Fibroblast of gingiva (primary cell): Measurements from ENCODE around the gene VILL.

ENCODE experiments used
- DNase-seq: peaks from one replicate; pipeline ENCODE4 v3.0.0-alpha.2; 2011; ENCODE audit warnings: low read depth

Gene VILL

DNA sequence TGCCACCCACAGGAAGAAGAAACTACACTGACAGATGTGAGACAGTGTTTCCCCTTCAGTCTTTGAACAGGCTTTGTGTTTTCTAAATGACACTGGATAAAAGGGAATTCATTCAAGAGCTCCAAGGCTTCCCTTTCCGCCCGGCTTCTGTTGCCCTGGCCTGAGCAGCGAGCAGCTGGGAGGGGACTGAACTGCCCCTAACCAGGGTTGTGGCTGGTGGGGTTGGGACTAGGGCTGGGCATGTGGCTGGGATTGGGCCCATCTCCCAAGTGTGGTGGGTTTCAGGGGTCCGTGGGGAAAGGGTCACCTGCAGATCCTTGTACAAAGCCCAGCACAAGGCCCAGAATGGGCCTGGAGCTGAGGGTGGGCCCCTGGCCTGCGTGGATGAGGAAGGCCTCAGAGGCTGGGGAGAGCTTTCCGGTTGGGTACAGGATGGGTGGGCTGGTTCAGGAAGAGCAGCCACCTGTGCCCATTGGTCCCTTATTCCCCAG is 10.4 kb downstream of the VILL start:
- no peak for DNase-seq

DNA sequence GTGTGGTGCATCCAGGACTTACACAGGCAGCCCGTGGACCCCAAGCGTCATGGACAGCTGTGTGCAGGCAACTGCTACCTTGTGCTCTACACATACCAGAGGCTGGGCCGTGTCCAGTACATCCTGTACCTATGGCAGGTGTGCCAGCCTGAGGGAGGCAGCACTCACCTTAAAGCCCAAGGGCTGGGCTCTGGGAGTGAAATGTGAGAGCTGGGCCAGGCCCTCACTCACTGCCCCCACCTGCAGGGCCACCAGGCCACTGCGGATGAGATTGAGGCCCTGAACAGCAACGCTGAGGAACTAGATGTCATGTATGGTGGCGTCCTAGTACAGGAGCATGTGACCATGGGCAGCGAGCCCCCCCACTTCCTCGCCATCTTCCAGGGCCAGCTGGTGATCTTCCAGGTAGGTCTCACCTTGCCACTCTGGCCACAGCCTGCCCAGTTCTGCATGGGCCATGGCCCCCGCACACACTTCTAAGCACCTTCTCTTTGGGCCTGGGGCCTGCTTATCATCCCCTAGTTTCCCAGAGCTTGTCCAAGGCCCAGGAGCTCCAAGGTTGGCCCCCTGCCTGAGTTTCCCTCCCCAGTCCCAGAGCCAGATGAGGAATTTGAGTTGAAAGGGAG is 11.0 kb downstream of the VILL start:
- DNase-seq: no peak

- no peak for DNase-seq
Measured at GRCh38 chr3:38002291-38002876, 11.8 kb downstream of the VILL start.

DNA sequence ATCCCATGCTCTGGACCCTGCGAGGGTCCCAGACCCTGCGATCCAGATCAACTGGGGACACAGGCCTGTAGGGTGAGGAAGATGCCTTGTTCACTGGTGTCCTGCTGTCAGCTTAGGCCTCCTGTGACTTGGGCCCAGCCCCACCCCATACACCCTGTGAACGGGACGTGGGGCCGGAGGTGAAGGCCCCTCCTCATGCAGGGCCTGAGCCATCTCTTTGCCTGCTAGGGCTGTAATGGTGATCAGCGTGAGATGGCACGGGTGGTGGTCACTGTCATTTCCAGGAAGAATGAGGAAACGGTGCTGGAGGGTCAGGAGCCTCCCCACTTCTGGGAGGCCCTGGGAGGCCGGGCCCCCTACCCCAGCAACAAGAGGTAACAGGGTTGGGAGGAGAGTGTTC is 12.4 kb downstream of the VILL start:
- DNase-seq: no peak

- peak; percentile 32 for DNase-seq
Measured at GRCh38 chr3:38003371-38003816, 12.8 kb downstream of the VILL start.

DNA sequence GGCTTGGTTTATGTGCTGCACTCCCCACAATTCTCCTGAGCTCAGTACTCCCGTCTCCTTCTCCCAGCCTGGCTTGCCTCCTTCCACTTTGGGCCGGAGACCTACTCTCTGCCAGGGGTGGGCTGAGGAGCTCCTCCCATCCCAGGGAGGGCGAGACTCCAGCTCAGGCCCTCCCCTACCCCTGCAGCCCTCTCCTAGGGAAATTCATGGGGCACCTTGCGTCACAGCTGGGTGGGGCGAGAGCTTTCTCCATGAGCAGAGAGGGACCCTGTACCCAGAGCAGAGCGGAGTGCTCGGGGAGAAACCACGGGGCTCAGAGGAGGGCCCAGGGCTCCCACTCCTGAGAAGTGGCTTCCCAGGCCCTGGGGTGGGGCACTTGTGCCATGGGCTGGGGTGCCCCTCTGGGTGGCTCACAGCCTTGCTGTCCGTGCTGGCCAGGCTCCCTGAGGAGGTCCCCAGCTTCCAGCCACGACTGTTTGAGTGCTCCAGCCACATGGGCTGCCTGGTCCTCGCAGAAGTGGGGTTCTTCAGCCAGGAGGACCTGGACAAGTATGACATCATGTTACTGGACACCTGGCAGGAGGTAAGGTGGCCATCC is 13.3 kb downstream of the VILL start:
- no peak for DNase-seq

- peak; percentile 49 for DNase-seq
Measured at GRCh38 chr3:38004415-38005075, 14.0 kb downstream of the VILL start.

DNA sequence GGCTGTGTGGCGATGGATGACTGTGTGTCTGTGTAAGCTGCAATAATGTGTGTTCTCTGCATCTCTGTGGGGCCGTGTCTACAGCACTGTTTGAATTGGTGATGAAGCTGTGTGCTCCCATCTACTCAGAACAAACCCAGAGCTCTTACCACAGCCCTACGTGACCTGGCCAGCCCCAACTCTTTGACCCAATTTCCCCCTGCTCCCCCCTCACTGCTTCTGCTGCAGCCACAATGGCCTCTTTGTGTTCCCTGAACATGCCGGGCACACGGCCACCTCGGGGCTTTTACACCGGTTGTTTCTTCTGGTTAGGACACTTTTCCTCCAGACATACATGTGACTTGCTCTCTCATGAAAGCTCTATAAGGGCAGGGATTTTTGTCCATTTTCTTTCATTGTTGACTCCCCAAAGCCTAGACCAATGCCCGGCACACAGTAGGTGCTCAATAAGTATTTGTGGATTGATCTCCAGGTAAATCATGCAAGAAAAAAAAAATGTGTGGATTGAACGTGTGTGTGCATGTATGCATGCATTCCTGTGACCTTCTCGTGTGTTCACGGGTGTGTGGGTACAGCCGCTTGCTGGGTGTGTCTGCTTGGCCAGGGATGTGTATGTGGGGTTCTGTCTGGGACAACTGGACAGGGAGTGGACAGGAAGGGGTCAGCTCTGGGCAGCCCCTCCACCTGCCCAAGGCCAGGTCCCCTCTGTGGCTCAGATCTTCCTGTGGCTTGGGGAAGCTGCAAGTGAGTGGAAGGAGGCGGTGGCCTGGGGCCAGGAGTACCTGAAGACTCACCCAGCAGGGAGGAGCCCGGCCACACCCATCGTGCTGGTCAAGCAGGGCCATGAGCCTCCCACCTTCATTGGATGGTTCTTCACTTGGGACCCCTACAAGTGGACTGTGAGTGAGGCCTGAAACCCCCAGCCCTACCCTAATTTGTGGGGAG is 14.8 kb downstream of the VILL start:
- no peak for DNase-seq

DNA sequence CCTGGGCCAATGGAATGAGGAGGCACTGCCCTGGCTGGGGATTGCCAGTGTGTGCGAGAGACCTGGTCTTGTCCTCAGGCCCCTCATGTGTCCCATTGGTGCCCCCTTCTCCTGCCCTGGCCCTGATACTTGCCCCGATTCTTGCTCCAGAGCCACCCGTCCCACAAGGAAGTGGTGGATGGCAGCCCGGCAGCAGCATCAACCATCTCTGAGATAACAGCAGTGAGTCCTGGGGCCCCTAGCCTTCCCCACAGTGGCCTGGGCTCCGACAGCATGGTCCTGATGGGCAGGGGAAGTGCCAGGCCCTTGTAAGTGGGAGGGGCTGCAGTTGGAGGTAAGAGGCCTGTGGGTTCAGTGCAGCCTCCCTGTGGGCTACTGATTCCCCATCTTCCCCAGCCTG is 15.4 kb downstream of the VILL start:
- DNase-seq: no peak

DNA sequence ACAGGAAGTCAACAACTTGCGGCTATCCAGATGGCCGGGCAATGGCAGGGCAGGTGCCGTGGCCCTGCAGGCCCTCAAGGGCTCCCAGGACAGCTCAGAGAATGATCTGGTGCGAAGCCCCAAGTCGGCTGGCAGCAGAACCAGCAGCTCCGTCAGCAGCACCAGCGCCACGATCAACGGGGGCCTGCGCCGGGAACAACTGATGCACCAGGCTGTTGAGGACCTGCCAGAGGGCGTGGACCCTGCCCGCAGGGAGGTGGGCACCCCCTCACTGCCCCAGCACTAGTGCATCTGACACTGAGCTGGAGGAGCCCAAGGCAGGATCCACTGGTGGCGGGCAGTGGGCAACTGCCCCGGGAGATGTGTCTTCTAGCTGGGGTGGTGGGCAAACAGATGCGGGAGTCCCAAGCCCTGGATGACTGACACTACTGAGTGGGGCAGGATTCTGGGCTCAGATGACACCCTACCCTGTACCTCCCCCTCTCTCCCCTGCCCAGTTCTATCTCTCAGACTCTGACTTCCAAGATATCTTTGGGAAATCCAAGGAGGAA is 15.9 kb downstream of the VILL start:
- DNase-seq: no peak

GRCh38 chr3:38007754-38008090 is 17.1 kb downstream of the VILL start:
- DNase-seq: no peak

DNA sequence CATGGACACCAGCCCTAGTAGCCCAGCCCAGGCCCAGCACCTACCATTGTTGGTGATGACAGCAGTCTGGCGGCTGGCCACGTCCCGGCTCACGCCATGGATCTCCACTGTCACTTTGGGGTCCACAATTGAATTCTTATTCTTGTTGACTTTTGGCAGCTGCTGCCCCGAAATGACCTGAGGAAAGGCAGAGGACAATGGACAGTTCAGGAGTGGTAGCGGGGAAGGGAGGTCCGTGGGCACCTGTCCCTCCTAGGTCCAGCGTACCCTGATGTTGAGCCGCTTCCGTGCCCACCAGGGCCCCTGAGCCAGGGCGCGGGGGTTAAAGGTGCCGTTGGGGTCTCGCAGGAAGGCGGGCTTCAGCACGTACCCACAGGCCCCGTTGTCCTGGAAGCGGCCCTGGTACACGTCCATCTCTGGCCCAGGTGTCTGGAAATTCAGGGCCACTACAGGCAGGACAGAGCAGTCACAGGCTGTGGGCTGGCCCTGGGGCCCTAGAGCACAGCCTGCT is 17.7 kb downstream of the VILL start:
- DNase-seq: no peak

DNA sequence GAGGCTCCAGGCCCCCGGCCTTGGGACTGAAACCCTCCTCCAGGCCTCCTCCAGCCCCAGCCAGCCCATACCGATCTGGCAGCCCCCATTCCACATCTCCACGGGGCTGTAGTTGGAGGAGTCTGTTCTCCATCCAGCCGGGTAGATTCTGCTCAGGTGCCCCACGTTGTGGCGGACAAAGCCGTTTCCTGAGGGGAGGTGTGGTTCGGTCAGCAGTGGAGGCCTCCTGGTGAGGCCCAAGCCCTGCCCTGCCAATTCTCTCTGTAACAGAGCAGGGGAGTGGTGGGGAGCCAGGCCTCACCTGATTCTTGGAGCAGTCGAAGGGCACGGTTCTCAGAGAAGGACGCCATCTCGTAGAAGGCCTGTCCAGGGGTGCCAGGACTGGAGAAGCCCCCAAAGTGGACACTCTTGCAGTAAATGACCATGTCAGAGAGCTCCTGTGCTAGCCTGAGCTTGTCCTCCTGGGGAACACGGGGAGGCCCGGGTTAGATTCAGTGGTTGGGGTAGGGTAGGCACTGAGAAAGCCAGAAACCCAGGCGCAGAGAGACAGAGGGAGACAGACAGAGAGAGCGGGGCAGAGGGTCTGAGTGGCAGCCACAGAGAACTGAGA is 18.5 kb downstream of the VILL start:
- no peak for DNase-seq

- no peak for DNase-seq
Measured at GRCh38 chr3:38009807-38010591, 19.4 kb downstream of the VILL start.

DNA sequence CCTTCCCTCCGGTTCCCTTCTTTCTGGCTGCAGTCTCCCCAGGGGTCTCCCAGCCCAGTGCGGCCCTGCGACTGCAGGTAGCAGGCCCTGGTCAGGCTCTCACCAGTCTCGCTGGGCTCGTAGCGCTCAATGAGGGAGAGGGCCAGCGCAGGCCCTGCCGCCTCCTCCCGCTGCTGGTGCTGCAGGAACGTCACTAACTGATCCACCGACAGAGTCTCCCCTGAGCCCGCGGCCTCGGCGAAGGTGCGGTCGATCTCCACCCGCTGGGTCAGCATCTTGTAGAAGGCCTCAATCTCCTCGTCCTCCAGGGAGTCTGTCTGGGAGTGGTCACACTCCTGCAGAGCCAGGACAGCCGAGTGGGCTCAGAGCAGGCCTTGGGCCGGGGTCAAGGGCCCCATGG is 20.5 kb downstream of the VILL start:
- no peak for DNase-seq

GRCh38 chr3:38015485-38015884 is 24.9 kb downstream of the VILL start:
- no peak for DNase-seq

DNA sequence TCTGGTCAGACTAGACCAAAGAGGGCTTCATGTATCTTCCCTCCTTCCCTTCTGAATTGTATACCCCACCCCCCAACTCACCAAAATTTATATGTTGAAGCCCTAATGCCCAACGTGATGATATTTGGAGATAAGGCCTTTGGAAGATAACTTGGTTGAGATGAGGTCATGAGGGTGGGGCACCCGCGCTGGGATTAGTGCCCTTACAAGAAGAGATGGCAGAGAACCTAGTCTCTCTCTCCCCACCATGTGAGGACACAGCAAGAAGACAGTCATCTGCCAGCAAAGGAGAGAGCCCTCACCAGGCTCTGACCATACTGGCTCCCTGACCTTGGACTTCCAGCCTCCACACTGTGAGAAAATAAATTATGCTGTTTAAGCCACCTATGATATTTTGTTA is 25.4 kb downstream of the VILL start:
- DNase-seq: no peak

- DNase-seq: no peak
Measured at GRCh38 chr3:38016410-38016809, 25.8 kb downstream of the VILL start.

DNA sequence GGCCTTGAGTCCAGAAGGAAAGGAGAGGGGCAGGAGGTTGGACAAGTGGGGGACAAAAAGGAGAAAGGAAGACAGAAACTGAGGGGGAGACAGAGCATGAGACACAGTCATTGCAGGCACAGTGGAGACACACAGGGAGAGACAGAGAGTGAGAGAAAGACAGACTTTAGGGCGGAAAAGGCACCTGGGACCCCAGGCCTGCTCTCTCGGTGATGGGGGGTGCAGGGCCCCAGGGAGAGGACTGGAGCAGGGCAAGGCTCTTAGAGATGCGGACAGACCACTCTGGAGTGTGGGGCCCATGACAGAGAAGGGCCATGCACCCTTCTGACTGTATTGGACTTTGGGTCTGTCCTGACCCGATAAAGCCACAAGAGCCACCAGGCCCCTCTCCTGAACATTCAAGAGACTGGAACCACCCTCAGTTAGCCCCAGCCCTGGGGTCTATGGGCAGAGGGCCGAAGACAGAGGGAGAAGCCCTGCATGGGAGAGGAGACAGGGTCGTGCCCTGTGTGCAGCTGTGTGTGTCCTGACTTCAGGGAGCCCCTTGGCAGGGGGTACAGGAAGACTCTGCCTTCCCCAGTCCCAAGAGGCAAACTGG is 26.4 kb downstream of the VILL start:
- DNase-seq: no peak
